Esophagus (tissue), 2 donors: ENCODE measurements around the gene MOV10L1. TPM values are rescaled to one million over a fixed set of nuclear protein-coding genes. Genes with fewer than 3 reads are reported as not detected.

Experiments
- polyA plus RNA-seq, 2 donors: library from polyadenylated mRNA; stranded (reverse); fragments of 200-250 nt; gene quantifications; one replicate each; pipeline ENCODE4 v1.2.3, GENCODE V29; 2013
- donor health status: healthy with polysubstance abuse.
- donor health status: Bipolar disorder and iron deficiency.

MOV10L1 gene
- polyA plus RNA-seq, 2 donors: 0.18 to 0.22 TPM

Other genes starting within 250 kb of the MOV10L1 start
- gene ZBED4, start 236.2 kb upstream of the MOV10L1 start, polyA plus RNA-seq: 1 to 10 TPM; 4.7 to 4.9 TPM
- 1 to 10 TPM; 8.6 TPM for gene ALG12, start 171.6 kb upstream of the MOV10L1 start, polyA plus RNA-seq
- gene CRELD2, start 171.4 kb upstream of the MOV10L1 start, polyA plus RNA-seq: 10 to 100 TPM; 16.1 to 31.2 TPM
- 10 to 100 TPM; 33.8 to 43.4 TPM for gene PIM3, start 129.2 kb upstream of the MOV10L1 start, polyA plus RNA-seq
- gene IL17REL, start 77.2 kb upstream of the MOV10L1 start, polyA plus RNA-seq: not detected
- not detected for gene TTLL8, start 31.7 kb upstream of the MOV10L1 start, polyA plus RNA-seq
- under 1 TPM; 0.04 to 0.08 TPM for gene MLC1, start 4.6 kb upstream of the MOV10L1 start, polyA plus RNA-seq
- gene PANX2, start 80.7 kb downstream of the MOV10L1 start, polyA plus RNA-seq: 1 to 10 TPM; 2.1 to 2.6 TPM
- gene TRABD, start 95.9 kb downstream of the MOV10L1 start, polyA plus RNA-seq: 10 to 100 TPM; 47.4 to 54.5 TPM
- 10 to 100 TPM; 23.0 to 35.9 TPM for gene SELENOO, start 111.0 kb downstream of the MOV10L1 start, polyA plus RNA-seq
- 10 to 100 TPM; 19.3 to 37.9 TPM for gene TUBGCP6, start 155.0 kb downstream of the MOV10L1 start, polyA plus RNA-seq
- 10 to 100 TPM; 22.0 to 42.4 TPM for gene HDAC10, start 161.3 kb downstream of the MOV10L1 start, polyA plus RNA-seq
- 1 to 10 TPM; 3.0 to 3.4 TPM for gene MAPK12, start 171.7 kb downstream of the MOV10L1 start, polyA plus RNA-seq
- gene MAPK11, start 180.4 kb downstream of the MOV10L1 start, polyA plus RNA-seq: 1 to 10 TPM; 5.4 to 6.1 TPM
- 100 to 1,000 TPM; 107 to 186 TPM for gene PLXNB2, start 217.6 kb downstream of the MOV10L1 start, polyA plus RNA-seq
- gene DENND6B, start 237.0 kb downstream of the MOV10L1 start, polyA plus RNA-seq: 1 to 10 TPM; 2.4 to 6.8 TPM